Epithelial cell of esophagus (primary cell): ENCODE data around the gene BICD2.

ENCODE experiments used
- DNase-seq: peaks from one replicate; pipeline ENCODE4 v3.0.0; 2010; ENCODE audit warnings: low read depth
- H3K4me3 ChIP-seq: 2 replicates; pipeline ENCODE4 v1.5.1; 2011; ENCODE audit warnings: mild to moderate bottlenecking, low read length, control low read depth
- TF ChIP-seq, protein P1 (sequence below): IDR thresholded peaks from 2 replicates; pipeline ENCODE4 v1.5.1; 2011; ENCODE audit warnings: low read depth, mild to moderate bottlenecking, low read length, control low read depth, inconsistent platforms; ENCODE audit not compliant: insufficient read depth; ENCODE audit errors: missing control alignments

BICD2 gene

DNA sequence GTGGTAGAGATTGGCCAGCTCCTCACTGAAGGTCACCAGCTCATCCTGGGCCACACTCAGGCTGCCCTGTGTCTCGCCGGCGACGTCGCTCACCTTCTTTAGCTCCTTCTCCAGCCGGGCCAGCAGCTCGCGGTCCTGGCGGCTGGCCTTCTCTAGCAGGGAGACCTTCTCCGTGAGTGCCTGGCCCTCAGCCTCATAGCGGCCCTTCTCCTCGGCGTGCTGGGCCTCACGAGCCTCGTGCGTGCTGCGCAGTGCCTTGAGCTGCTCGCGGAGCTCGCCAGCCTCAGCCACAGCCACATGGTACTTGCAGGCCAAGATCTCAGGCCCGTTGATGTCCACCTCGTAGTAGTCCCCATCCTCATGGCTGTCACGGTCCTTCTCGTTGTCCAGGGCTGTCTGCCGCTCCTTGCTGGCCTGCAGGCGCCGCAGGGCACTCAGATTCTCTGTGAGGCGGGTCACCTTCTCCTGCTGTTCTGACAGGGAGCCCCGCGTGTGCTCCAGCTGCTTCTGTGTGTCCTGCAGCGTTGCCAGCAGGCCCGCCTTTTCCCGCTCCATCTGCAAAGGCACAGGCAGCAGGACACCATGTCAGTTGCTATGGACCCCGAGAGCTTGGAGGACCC, 45.5 kb downstream of the BICD2 start:
- no peak overlapping the region for H3K4me3 ChIP-seq
- TF ChIP-seq, protein P1, sequence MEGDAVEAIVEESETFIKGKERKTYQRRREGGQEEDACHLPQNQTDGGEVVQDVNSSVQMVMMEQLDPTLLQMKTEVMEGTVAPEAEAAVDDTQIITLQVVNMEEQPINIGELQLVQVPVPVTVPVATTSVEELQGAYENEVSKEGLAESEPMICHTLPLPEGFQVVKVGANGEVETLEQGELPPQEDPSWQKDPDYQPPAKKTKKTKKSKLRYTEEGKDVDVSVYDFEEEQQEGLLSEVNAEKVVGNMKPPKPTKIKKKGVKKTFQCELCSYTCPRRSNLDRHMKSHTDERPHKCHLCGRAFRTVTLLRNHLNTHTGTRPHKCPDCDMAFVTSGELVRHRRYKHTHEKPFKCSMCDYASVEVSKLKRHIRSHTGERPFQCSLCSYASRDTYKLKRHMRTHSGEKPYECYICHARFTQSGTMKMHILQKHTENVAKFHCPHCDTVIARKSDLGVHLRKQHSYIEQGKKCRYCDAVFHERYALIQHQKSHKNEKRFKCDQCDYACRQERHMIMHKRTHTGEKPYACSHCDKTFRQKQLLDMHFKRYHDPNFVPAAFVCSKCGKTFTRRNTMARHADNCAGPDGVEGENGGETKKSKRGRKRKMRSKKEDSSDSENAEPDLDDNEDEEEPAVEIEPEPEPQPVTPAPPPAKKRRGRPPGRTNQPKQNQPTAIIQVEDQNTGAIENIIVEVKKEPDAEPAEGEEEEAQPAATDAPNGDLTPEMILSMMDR, result no peak
- no peak for DNase-seq

DNA sequence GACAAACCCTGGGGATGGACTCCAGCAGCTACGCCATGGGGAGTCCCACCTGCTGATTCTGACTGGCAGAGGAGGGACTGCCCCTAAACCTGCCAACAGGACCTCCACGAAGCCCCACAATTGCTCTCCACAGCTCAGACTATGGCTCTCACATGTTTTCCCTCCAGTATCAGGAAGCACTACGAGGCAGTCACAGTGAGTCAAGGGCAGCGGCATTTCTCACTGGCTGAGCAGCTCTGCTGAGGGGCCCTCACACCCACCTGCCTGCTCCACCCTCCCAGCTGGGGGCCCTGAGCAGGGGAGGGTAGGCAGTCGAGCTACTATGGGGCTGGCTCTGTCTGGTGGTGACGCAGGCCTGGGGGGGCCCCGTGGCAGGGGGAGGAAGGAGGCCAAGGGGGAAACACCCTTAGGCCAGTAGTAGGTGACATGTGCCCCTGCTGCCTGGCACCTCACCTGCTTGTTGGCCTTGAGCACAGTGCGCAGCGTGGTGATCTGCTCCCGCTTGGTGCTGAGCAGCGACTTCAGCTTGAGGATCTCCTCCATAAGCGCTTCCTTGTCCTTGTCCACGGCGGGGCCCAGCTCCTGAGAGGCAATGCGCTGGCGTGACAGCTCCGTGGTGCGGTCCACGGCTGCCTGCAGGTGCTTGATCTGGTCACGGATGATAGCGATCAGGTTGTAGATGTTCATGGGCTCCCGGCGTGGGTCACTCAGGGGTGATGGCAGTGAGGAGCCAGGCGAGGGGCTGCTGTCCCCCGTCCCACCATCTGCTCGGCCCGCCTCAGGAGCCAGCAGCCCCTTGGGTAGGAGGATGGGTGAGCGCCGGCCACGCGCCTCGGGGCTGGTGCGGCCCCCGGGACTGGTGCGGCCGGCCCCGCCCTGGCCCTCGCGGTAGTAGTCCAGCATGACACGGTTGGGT, 46.3 kb downstream of the BICD2 start:
- peak; percentile 43 for DNase-seq
- TF ChIP-seq, protein P1, result no peak
- H3K4me3 ChIP-seq, result no peak overlapping the region

DNA sequence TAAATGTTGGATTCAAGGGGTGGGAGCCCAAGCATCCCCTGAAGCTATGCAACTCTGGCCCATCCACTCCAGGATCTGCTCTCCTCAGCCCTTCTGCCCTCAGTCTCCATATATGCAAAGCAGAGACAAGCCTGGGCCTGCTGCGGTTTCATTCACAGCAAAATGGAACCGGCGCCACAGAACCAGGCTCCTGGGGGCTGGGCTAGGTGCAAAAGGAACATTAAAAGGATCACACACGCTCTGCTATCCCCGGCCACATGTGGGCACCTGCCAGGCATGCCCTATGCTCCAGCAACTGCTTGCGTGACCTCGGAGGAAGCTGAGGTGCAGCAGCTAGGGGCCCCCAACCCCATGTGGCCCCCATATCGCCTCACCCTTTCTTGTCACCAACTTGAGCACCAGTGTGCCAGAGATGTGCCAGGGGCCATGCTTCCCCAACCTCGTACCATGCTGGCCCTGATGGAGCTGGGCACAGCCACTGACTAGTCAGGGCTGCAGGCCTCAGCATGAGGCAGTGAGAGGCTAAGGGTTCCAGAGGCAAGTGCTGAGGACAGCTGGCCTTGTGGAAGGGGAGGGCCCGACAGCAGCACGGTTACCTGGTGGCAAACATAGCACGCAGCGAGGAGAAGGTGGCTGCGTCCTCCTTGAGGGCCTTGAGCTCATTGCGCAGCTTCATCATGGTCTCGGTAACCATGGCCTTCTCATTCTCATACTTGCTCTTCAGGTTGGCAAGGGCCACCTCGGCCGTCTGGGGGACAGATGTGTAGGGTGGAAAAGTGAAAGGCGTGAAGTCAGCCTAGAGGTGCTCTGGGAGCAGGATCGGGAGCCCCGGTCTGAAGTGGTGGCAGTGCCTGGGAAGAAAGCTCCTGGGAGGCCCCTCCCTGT, 47.2 kb downstream of the BICD2 start:
- DNase-seq, result peak; percentile 48
- H3K4me3 ChIP-seq, result no peak overlapping the region
- TF ChIP-seq, protein P1, result no peak

DNA sequence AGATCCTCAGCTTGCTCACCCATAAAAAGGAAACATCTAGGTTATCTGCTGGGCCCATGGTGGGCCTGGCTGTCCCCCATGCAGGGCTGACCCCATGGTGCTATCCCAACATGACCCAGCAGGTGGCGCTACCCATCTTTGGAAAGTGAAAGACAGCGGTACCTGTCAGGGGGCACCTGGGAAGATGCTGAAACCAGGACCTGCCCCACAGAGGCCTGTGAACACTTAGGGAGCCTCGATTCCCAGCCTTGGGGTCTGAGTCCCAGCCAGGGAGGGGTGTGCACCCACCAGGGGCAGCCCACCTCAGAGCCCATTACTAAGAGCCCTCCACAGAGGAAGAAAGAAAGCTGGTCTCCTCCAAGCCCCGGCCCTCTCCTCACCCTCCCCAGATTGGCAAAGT, 48.1 kb downstream of the BICD2 start:
- TF ChIP-seq, protein P1, result peak; percentile 93
- no peak overlapping the region for H3K4me3 ChIP-seq
- peak; percentile 72 for DNase-seq

DNA sequence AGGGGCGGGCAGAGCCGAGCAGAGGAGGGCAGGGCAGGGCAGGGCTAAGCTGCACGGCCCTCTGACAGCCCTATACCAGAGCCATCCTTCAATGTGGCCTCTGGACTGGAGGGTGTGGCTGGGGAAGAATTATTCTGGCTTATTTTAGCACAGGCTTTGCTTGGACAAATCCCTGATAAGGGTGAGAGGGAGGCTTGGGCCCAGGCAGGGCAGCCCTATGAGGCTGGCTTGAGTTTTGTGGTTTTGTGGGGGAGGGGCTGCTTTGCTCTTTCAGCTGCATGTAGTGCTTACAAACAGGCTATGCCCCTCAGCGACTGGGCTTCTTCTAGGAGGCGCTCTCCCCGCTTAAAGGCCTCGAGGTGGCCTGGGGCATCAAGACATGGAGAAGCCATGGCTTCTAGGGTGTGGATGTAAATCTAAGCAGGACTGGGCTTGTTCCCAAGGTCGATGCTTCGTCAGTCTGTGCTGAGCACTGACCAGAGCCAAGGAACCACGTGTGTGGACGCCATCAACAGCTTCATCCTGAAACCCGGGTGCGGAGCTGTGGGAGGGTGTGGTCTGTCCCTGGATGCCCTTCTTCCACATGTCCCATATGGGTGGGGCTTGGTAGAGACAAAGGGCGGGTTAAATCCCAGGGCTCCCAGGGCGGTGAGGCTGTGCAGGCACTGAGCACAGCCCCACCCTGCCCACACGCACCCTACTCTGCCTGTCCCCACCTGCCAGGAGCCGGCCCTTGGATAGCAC, 49.0 kb downstream of the BICD2 start:
- TF ChIP-seq, protein P1, result no peak

More for the DNA sequence above, 49.0 kb downstream of the BICD2 start:
- peak; percentile 97 for DNase-seq
- no peak overlapping the region for H3K4me3 ChIP-seq
